ENCODE measurements around the gene PGK2.

The PGK2 gene

DNA sequence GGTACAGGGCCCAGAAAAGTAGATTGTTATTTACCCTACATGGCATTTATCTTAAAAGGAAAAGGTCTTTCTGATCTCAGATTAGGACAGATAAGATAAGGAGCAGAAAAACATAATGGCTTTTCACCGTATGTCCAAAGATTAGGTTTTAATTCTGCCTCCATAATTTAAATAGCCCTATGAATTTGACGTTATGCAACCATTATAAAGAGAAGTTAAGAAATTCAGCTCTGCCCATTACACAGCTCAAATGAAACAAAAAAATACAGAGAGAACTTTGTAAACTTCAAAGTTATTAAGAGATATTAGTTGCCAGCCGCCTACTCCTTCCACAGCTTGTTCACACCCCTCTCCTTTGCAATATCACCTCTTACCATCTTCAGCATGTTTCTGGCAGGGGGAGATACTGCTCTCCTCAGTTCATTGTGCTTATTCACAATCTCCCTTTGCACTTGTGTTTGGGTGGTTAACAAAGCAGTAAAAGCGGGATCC, 51.0 kb downstream of the PGK2 start:
- DNase-seq (ENCODE audit: low read depth in 2 of 2) = no peak

Measured in stimulated activated CD8-positive, alpha-beta memory T cell treated with anti-CD3 and anti-CD28 coated beads, Interleukin-7, amount 100 ng/mL, for 1 hour (primary cell).